Measurements from ENCODE around the gene CITED4.
A peak's percentile ranks its signal among the peaks of the same experiment; 100 is the strongest.

Gene CITED4

GRCh38 chr1:40868051-40868723 is 6.0 kb upstream of the CITED4 start:
- H2BK5ac ChIP-seq (ENCODE audit: low read length), result no peak overlapping the region
- no peak overlapping the region for H3K4ac ChIP-seq (ENCODE audit: low read length)
- no peak overlapping the region for H3K4me3 ChIP-seq (ENCODE audit: low read length in 2 of 2)
- H2BK120ac ChIP-seq (ENCODE audit: low read depth, low read length), result no peak overlapping the region
- no peaks in the 10 kb centered on the region for H3K36me3 ChIP-seq (replicated peaks in 1 of 2; ENCODE audit: control insufficient read depth in 2 of 2, insufficient read depth in 2 of 2, low read length in 2 of 2)
- no peak overlapping the region for H2BK12ac ChIP-seq (ENCODE audit: low read length)
- H2AFZ ChIP-seq (ENCODE audit: low read length), result no peak overlapping the region
- no peak overlapping the region for H4K91ac ChIP-seq (ENCODE audit: low read depth, low read length, poor library complexity)
- H3K9me3 ChIP-seq (replicated peaks in 1 of 2; ENCODE audit: control insufficient read depth in 2 of 2, insufficient read depth in 1 of 2, low read depth in 1 of 2, low read length in 2 of 2), result no peaks in the 10 kb centered on the region
- peaks cover 0 to 4% (median 0%) of the 10 kb centered on the region in 3 experiments for H3K27me3 ChIP-seq (ENCODE audit: control insufficient read depth in 3 of 3, insufficient read depth in 3 of 3, low read depth in 1 of 3, low read length in 3 of 3)
- H3K23ac ChIP-seq (ENCODE audit: low read depth, low read length, poor library complexity), result no peak overlapping the region
- no peak overlapping the region for H3K4me2 ChIP-seq (ENCODE audit: insufficient read depth, low read length, poor library complexity, severe bottlenecking)
- no peak overlapping the region for H3K14ac ChIP-seq (ENCODE audit: low read length)
- no peak overlapping the region for H3K27ac ChIP-seq (replicated peaks; ENCODE audit: low read length)
- H2BK15ac ChIP-seq (ENCODE audit: low read length), result no peak overlapping the region
- no peak overlapping the region for H3K18ac ChIP-seq (ENCODE audit: low read length)
- DNase-seq (ENCODE audit: low spot score), result no peak
- H3K4me1 ChIP-seq (ENCODE audit: control insufficient read depth in 2 of 2, insufficient read depth in 1 of 2, low read depth in 1 of 2, low read length in 2 of 2), result peaks cover 0 to 2% of the 10 kb centered on the region in 2 donors
- WGBS, 2 donors (ENCODE audit: extremely low coverage in 2 of 2, insufficient read length in 2 of 2, insufficient replicate concordance in 1 of 2), result no CpG with 5 or more reads among the region's 4 CpGs
- H3K79me1 ChIP-seq (ENCODE audit: low read depth, low read length), result no peaks in the 10 kb centered on the region
- no peak overlapping the region for H3K9ac ChIP-seq (ENCODE audit: low read depth, low read length, poor library complexity)
- H4K8ac ChIP-seq (ENCODE audit: low read depth, low read length), result no peak overlapping the region
- no peak overlapping the region for H2AK5ac ChIP-seq (ENCODE audit: low read depth, low read length)

- Histone ChIP-seq H3K4me2 (ENCODE audit: insufficient read depth, low read length, poor library complexity, severe bottlenecking) (peak overlapping the region; percentile 94), H3K36me3 (replicated peaks in 1 of 2; ENCODE audit: control insufficient read depth in 2 of 2, insufficient read depth in 2 of 2, low read length in 2 of 2) (no peaks in the 10 kb centered on the region), H3K79me1 (ENCODE audit: low read depth, low read length) (peaks cover 4% of the 10 kb centered on the region), H2BK120ac (ENCODE audit: low read depth, low read length) (no peak overlapping the region), H3K9ac (ENCODE audit: low read depth, low read length, poor library complexity) (peak overlapping the region; percentile 94), H2AFZ (ENCODE audit: low read length) (peak overlapping the region; percentile 98), H2BK5ac (ENCODE audit: low read length) (no peak overlapping the region), H2BK12ac (ENCODE audit: low read length) (no peak overlapping the region), H3K4me1 (ENCODE audit: control insufficient read depth in 2 of 2, insufficient read depth in 1 of 2, low read depth in 1 of 2, low read length in 2 of 2) (peaks cover 0 to 15% of the 10 kb centered on the region in 2 donors), H2AK5ac (ENCODE audit: low read depth, low read length) (peak overlapping the region; percentile 44), H3K23ac (ENCODE audit: low read depth, low read length, poor library complexity) (peak overlapping the region; percentile 99), H3K9me3 (replicated peaks in 1 of 2; ENCODE audit: control insufficient read depth in 2 of 2, insufficient read depth in 1 of 2, low read depth in 1 of 2, low read length in 2 of 2) (no peaks in the 10 kb centered on the region), H3K4me3 (ENCODE audit: low read length in 2 of 2) (peak overlapping the region; percentile 56 to 88), H3K27ac (replicated peaks; ENCODE audit: low read length) (no peak overlapping the region), H4K8ac (ENCODE audit: low read depth, low read length) (no peak overlapping the region), H3K27me3 (ENCODE audit: control insufficient read depth in 3 of 3, insufficient read depth in 3 of 3, low read depth in 1 of 3, low read length in 3 of 3) (peaks cover 0 to 48% (median 11%) of the 10 kb centered on the region in 3 experiments), H2BK15ac (ENCODE audit: low read length) (no peak overlapping the region), H4K91ac (ENCODE audit: low read depth, low read length, poor library complexity) (no peak overlapping the region), H3K14ac (ENCODE audit: low read length) (no peak overlapping the region), H3K4ac (ENCODE audit: low read length) (no peak overlapping the region), H3K18ac (ENCODE audit: low read length) (peak overlapping the region; percentile 94)
- WGBS, 2 donors (ENCODE audit: extremely low coverage in 2 of 2, insufficient read length in 2 of 2, insufficient replicate concordance in 1 of 2), result no CpG with 5 or more reads among the region's 98 CpGs
- peak; percentile 44 for DNase-seq (ENCODE audit: low spot score)
These were observed 749 bp downstream of the CITED4 start for GRCh38 chr1:40861224-40862003.

DNA sequence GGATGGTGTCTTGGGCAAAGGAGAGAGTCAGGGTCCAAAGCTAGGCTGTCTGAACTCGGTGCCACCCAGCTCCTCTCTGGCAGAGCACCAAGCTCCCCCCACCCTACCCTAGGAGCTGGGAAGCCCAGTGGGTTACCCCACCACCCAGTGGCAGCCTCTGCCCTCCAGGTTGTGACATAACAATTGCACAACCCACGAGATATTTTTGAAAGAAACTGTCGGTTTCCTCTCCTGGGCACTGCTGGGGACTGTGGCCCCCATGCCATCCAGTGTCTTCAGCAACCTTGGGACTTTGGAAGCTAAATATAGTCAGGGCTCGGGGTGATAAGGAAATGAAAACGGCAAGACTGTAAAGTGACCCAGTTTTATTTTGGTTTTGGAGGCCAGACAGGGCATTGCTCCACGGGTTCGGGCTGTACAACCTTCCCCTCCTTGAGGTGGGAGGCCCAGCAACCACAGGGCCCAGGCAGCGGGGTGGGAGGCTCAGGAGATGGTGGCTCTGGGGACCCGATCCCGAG is 1.4 kb downstream of the CITED4 start:
- no peak for DNase-seq (ENCODE audit: low spot score)
- no peak overlapping the region for H2BK12ac ChIP-seq (ENCODE audit: low read length)
- H3K4ac ChIP-seq (ENCODE audit: low read length), result no peak overlapping the region
- H3K4me2 ChIP-seq (ENCODE audit: insufficient read depth, low read length, poor library complexity, severe bottlenecking), result peak overlapping the region; percentile 94
- H3K9me3 ChIP-seq (replicated peaks in 1 of 2; ENCODE audit: control insufficient read depth in 2 of 2, insufficient read depth in 1 of 2, low read depth in 1 of 2, low read length in 2 of 2), result no peaks in the 10 kb centered on the region
- no peaks in the 10 kb centered on the region for H3K36me3 ChIP-seq (replicated peaks in 1 of 2; ENCODE audit: control insufficient read depth in 2 of 2, insufficient read depth in 2 of 2, low read length in 2 of 2)
- H3K23ac ChIP-seq (ENCODE audit: low read depth, low read length, poor library complexity), result peak overlapping the region; percentile 49
- peak overlapping the region; percentile 94 for H3K18ac ChIP-seq (ENCODE audit: low read length)
- no peak overlapping the region for H3K27ac ChIP-seq (replicated peaks; ENCODE audit: low read length)
- H2BK15ac ChIP-seq (ENCODE audit: low read length), result no peak overlapping the region
- no peak overlapping the region for H3K14ac ChIP-seq (ENCODE audit: low read length)
- H3K4me3 ChIP-seq (ENCODE audit: low read length in 2 of 2), result peak overlapping the region; percentile 56 to 88
- H4K91ac ChIP-seq (ENCODE audit: low read depth, low read length, poor library complexity), result no peak overlapping the region
- WGBS, 2 donors (ENCODE audit: extremely low coverage in 2 of 2, insufficient read length in 2 of 2, insufficient replicate concordance in 1 of 2), result no CpG with 5 or more reads among the region's 10 CpGs
- H3K27me3 ChIP-seq (ENCODE audit: control insufficient read depth in 3 of 3, insufficient read depth in 3 of 3, low read depth in 1 of 3, low read length in 3 of 3), result peaks cover 0 to 51% (median 11%) of the 10 kb centered on the region in 3 experiments
- H2BK5ac ChIP-seq (ENCODE audit: low read length), result no peak overlapping the region
- peaks cover 0 to 15% of the 10 kb centered on the region in 2 donors for H3K4me1 ChIP-seq (ENCODE audit: control insufficient read depth in 2 of 2, insufficient read depth in 1 of 2, low read depth in 1 of 2, low read length in 2 of 2)
- peak overlapping the region; percentile 44 for H2AK5ac ChIP-seq (ENCODE audit: low read depth, low read length)
- H3K79me1 ChIP-seq (ENCODE audit: low read depth, low read length), result peaks cover 4% of the 10 kb centered on the region
- peak overlapping the region; percentile 98 for H2AFZ ChIP-seq (ENCODE audit: low read length)
- peak overlapping the region; percentile 94 for H3K9ac ChIP-seq (ENCODE audit: low read depth, low read length, poor library complexity)
- H2BK120ac ChIP-seq (ENCODE audit: low read depth, low read length), result no peak overlapping the region
- no peak overlapping the region for H4K8ac ChIP-seq (ENCODE audit: low read depth, low read length)

GRCh38 chr1:40858856-40859416 is 3.2 kb downstream of the CITED4 start:
- Histone ChIP-seq H2BK15ac (ENCODE audit: low read length) (no peak overlapping the region), H3K36me3 (replicated peaks in 1 of 2; ENCODE audit: control insufficient read depth in 2 of 2, insufficient read depth in 2 of 2, low read length in 2 of 2) (no peaks in the 10 kb centered on the region), H3K79me1 (ENCODE audit: low read depth, low read length) (peaks cover 4% of the 10 kb centered on the region), H3K18ac (ENCODE audit: low read length) (no peak overlapping the region), H4K8ac (ENCODE audit: low read depth, low read length) (no peak overlapping the region), H3K23ac (ENCODE audit: low read depth, low read length, poor library complexity) (no peak overlapping the region), H2BK5ac (ENCODE audit: low read length) (no peak overlapping the region), H2AK5ac (ENCODE audit: low read depth, low read length) (no peak overlapping the region), H4K91ac (ENCODE audit: low read depth, low read length, poor library complexity) (no peak overlapping the region), H3K4ac (ENCODE audit: low read length) (no peak overlapping the region), H3K4me3 (ENCODE audit: low read length in 2 of 2) (no peak overlapping the region), H3K4me2 (ENCODE audit: insufficient read depth, low read length, poor library complexity, severe bottlenecking) (no peak overlapping the region), H3K9ac (ENCODE audit: low read depth, low read length, poor library complexity) (no peak overlapping the region), H3K27ac (replicated peaks; ENCODE audit: low read length) (no peak overlapping the region), H3K27me3 (ENCODE audit: control insufficient read depth in 3 of 3, insufficient read depth in 3 of 3, low read depth in 1 of 3, low read length in 3 of 3) (peaks cover 0 to 51% (median 11%) of the 10 kb centered on the region in 3 experiments), H2AFZ (ENCODE audit: low read length) (no peak overlapping the region), H3K14ac (ENCODE audit: low read length) (no peak overlapping the region), H3K9me3 (replicated peaks in 1 of 2; ENCODE audit: control insufficient read depth in 2 of 2, insufficient read depth in 1 of 2, low read depth in 1 of 2, low read length in 2 of 2) (no peaks in the 10 kb centered on the region), H2BK12ac (ENCODE audit: low read length) (no peak overlapping the region), H3K4me1 (ENCODE audit: control insufficient read depth in 2 of 2, insufficient read depth in 1 of 2, low read depth in 1 of 2, low read length in 2 of 2) (peaks cover 0 to 15% of the 10 kb centered on the region in 2 donors), H2BK120ac (ENCODE audit: low read depth, low read length) (no peak overlapping the region)
- WGBS, 2 donors (ENCODE audit: extremely low coverage in 2 of 2, insufficient read length in 2 of 2, insufficient replicate concordance in 1 of 2), result no CpG with 5 or more reads among the region's 4 CpGs
- no peak for DNase-seq (ENCODE audit: low spot score)

Data from neuronal stem cell (in vitro differentiated cells).